H9 (cell line): ENCODE results near the gene ALPG. TPM values are rescaled to one million over a fixed set of nuclear protein-coding genes. Genes with fewer than 3 reads are reported as not detected.
"Not testable (repeated sequence)": the region's sequence is repeated elsewhere in the genome, so short reads cannot be mapped to it uniquely, and the experiment has no call there.

Experiments
- DNase-seq: peaks from one replicate; pipeline ENCODE4 v3.0.0-alpha.2; 2017
- H2AFZ ChIP-seq: one replicate; pipeline ENCODE4 v1.6.1; 2013; ENCODE audit warnings: mild to moderate bottlenecking, low read length, control low read depth, moderate library complexity
- H2AK5ac ChIP-seq: 2 replicates; pipeline ENCODE4 v1.6.1; 2013; ENCODE audit warnings: low read length, control low read depth, mixed read lengths; ENCODE audit not compliant: insufficient read length
- H2BK120ac ChIP-seq: one replicate; pipeline ENCODE4 v1.6.1; 2013; ENCODE audit warnings: low read depth, mild to moderate bottlenecking, low read length, control low read depth, inconsistent platforms; ENCODE audit not compliant: poor library complexity, severe bottlenecking
- H2BK12ac ChIP-seq: 2 replicates; pipeline ENCODE4 v1.6.1; 2013; ENCODE audit warnings: low read length, control low read depth, mixed read lengths, low read depth; ENCODE audit not compliant: insufficient read length
- H2BK15ac ChIP-seq: 2 replicates; pipeline ENCODE4 v1.6.1; 2013; ENCODE audit warnings: low read depth, low read length, control low read depth
- H2BK20ac ChIP-seq: one replicate; pipeline ENCODE4 v1.6.1; 2013; ENCODE audit warnings: low read depth, mild to moderate bottlenecking, low read length, control low read depth, inconsistent platforms; ENCODE audit not compliant: poor library complexity, severe bottlenecking
- H2BK5ac ChIP-seq: 2 replicates; pipeline ENCODE4 v1.6.1; 2013; ENCODE audit warnings: low read length, control low read depth, mixed read lengths; ENCODE audit not compliant: insufficient read length
- H3K14ac ChIP-seq: 2 replicates; pipeline ENCODE4 v1.6.1; 2013; ENCODE audit warnings: low read length, control low read depth; ENCODE audit not compliant: insufficient read depth
- H3K18ac ChIP-seq: 2 replicates; pipeline ENCODE4 v1.6.1; 2013; ENCODE audit warnings: low read depth, mild to moderate bottlenecking, mixed read lengths, low read length, control low read depth; ENCODE audit not compliant: insufficient read length
- H3K23ac ChIP-seq: 2 replicates; pipeline ENCODE4 v1.6.1; 2013; ENCODE audit warnings: low read length, control low read depth, mixed read lengths, low read depth; ENCODE audit not compliant: insufficient read length
- H3K23me2 ChIP-seq: 2 replicates; pipeline ENCODE4 v1.6.1; 2013; ENCODE audit warnings: low read depth, mild to moderate bottlenecking, mixed read lengths, low read length, control low read depth; ENCODE audit not compliant: insufficient read length, poor library complexity, severe bottlenecking
- H3K27ac ChIP-seq: 2 replicates; pipeline ENCODE4 v1.5.1; 2013; ENCODE audit warnings: low read length, control low read depth, mixed read lengths, low read depth; ENCODE audit not compliant: insufficient read length
- H3K27me3 ChIP-seq: 2 replicates; pipeline ENCODE4 v1.6.1; 2013; ENCODE audit warnings: low read length, control low read depth, inconsistent platforms; ENCODE audit not compliant: insufficient read depth
- H3K4ac ChIP-seq: 2 replicates; pipeline ENCODE4 v1.6.1; 2013; ENCODE audit warnings: low read depth, mild to moderate bottlenecking, control low read depth, inconsistent platforms, low read length, moderate library complexity
- H3K4me1 ChIP-seq: 2 replicates; pipeline ENCODE4 v1.6.1; 2013; ENCODE audit warnings: low read length, control low read depth, inconsistent platforms; ENCODE audit not compliant: insufficient read depth
- H3K4me2 ChIP-seq: 2 replicates; pipeline ENCODE4 v1.6.1; 2013; ENCODE audit warnings: low read length, control low read depth, mixed read lengths; ENCODE audit not compliant: insufficient read length, insufficient read depth
- H3K56ac ChIP-seq: 2 replicates; pipeline ENCODE4 v1.6.1; 2013; ENCODE audit warnings: low read depth, mild to moderate bottlenecking, mixed read lengths, low read length, control low read depth; ENCODE audit not compliant: insufficient read length
- H3K79me1 ChIP-seq: 2 replicates; pipeline ENCODE4 v1.6.1; 2013; ENCODE audit warnings: low read depth, mild to moderate bottlenecking, moderate library complexity, low read length, control low read depth, inconsistent platforms; ENCODE audit not compliant: insufficient read depth, poor library complexity, severe bottlenecking
- H3K79me2 ChIP-seq: 2 replicates; pipeline ENCODE4 v1.6.1; 2013; ENCODE audit warnings: low read length, control low read depth, inconsistent platforms; ENCODE audit not compliant: insufficient read depth
- H3K9ac ChIP-seq: 2 replicates; pipeline ENCODE4 v1.6.1; 2013; ENCODE audit warnings: low read length, control low read depth, mixed read lengths; ENCODE audit not compliant: insufficient read length; ENCODE audit errors: extremely low read depth
- H3K9me3 ChIP-seq: one replicate; pipeline ENCODE4 v1.6.1; 2013; ENCODE audit warnings: low read depth, low read length, inconsistent platforms; ENCODE audit not compliant: control insufficient read depth
- H3T11ph ChIP-seq: one replicate; pipeline ENCODE4 v1.6.1; 2013; ENCODE audit warnings: mild to moderate bottlenecking, low read length, control low read depth, inconsistent platforms
- H4K20me1 ChIP-seq: one replicate; pipeline ENCODE4 v1.6.1; 2013; ENCODE audit not compliant: control insufficient read depth, insufficient read length, insufficient read depth
- H4K5ac ChIP-seq: 2 replicates; pipeline ENCODE4 v1.6.1; 2013; ENCODE audit warnings: low read depth, mild to moderate bottlenecking, mixed read lengths, low read length, control low read depth; ENCODE audit not compliant: insufficient read length
- H4K8ac ChIP-seq: replicated peaks from 2 replicates; pipeline ENCODE4 v1.6.1; 2013; ENCODE audit warnings: low read length, control low read depth, mixed read lengths, low read depth; ENCODE audit not compliant: insufficient read length
- H4K91ac ChIP-seq: 2 replicates; pipeline ENCODE4 v1.6.1; 2013; ENCODE audit warnings: low read depth, mild to moderate bottlenecking, moderate library complexity, mixed read lengths, low read length, control low read depth; ENCODE audit not compliant: insufficient read length
- H3K27ac Mint-ChIP-seq, 3 experiments: 2 replicates in 2 of 3; 3 replicates in 1 of 3; pipeline ENCODE4 v1.8.0; 2020 to 2021; ENCODE audit warnings: mixed read lengths in 3 of 3, mild to moderate bottlenecking in 1 of 3, moderate library complexity in 1 of 3
- H3K27me3 Mint-ChIP-seq: 2 replicates; pipeline ENCODE4 v1.8.0; 2021; ENCODE audit warnings: low read depth, mild to moderate bottlenecking, moderate library complexity, mixed read lengths
- H3K36me3 Mint-ChIP-seq, 3 experiments: 2 replicates in 2 of 3; 3 replicates in 1 of 3; pipeline ENCODE4 v1.8.0; 2020 to 2021; ENCODE audit warnings: low read depth in 3 of 3, mixed read lengths in 3 of 3; ENCODE audit not compliant: insufficient read depth in 1 of 3
- H3K4me1 Mint-ChIP-seq, 2 experiments: 2 replicates each; pipeline ENCODE4 v1.8.0; 2020; ENCODE audit warnings: mixed read lengths in 2 of 2
- H3K4me3 Mint-ChIP-seq, 2 experiments: 2 replicates in 1 of 2; 3 replicates in 1 of 2; pipeline ENCODE4 v1.8.0; 2020 to 2021; ENCODE audit warnings: mild to moderate bottlenecking in 2 of 2, mixed read lengths in 2 of 2, moderate library complexity in 1 of 2
- H3K9me3 Mint-ChIP-seq, 2 experiments: 2 replicates in 1 of 2; 3 replicates in 1 of 2; pipeline ENCODE4 v1.8.0; 2020; ENCODE audit warnings: mild to moderate bottlenecking in 2 of 2, mixed read lengths in 2 of 2, moderate library complexity in 1 of 2
- CTCF ChIP-seq: fragments of 200-600 bp; sonication (generic); conservative IDR thresholded peaks from 3 replicates; pipeline ENCODE4 v1.8.0; 2021; ENCODE audit warnings: antibody characterized with exemption, mild to moderate bottlenecking
- WGBS: extraction: QIAGEN DNeasy Blood & Tissue Kit; methylation state at CpG from one replicate; pipeline ENCODE4 v1.1.7; 2013; ENCODE audit warnings: missing lambda C conversion rate, low lambda C conversion rate, mixed read lengths; ENCODE audit not compliant: insufficient read length; ENCODE audit errors: extremely low coverage; 5-methylcytosine and 5-hydroxymethylcytosine counted together
- total RNA-seq: library from RNA; stranded (reverse); gene quantifications from 2 replicates; pipeline ENCODE4 v1.2.1, GENCODE V29; 2021

Gene ALPG
- total RNA-seq, 1 experiment from 2014 or later = 1.3 TPM

DNA sequence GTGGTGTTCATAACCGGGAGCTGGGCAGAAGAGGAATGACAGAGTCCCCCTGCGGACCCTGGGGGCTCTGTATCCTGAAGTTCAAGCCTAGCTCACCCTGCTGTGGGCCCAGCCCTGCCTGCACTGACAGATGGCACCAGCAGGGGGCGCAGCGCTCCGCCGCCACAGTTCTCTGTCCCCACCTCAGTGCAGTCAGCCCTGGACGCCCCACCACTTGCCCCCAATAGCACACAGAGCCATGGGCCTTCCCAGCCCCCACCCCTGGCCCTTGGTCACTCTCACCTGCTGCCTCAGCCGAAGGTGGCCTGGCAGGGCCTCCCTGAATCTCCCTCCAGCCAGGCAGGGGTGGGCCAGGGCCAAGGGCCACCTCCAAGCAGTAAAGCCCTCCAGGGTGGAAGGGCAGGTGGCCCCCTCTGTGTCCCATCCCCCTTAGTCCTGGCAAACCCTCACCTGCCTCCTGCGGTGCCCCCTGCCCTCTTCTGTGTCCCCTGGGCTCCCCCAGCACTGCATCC, 39.7 kb downstream of the ALPG start:
- not testable (repeated sequence) for H2BK12ac ChIP-seq, H3K23ac ChIP-seq, H3K27ac Mint-ChIP-seq, H3K9me3 ChIP-seq, H3K9me3 Mint-ChIP-seq, H4K91ac ChIP-seq, H3K4me3 Mint-ChIP-seq, H3K79me1 ChIP-seq, H3K56ac ChIP-seq, H2BK120ac ChIP-seq, H2BK5ac ChIP-seq, H3K36me3 Mint-ChIP-seq, H3T11ph ChIP-seq, H3K4me2 ChIP-seq, H2AFZ ChIP-seq, H3K4me1 Mint-ChIP-seq, H2AK5ac ChIP-seq, H3K4ac ChIP-seq, H3K23me2 ChIP-seq, H3K18ac ChIP-seq, H4K8ac ChIP-seq, H3K14ac ChIP-seq, H3K27me3 ChIP-seq, H3K27ac ChIP-seq, H3K4me1 ChIP-seq, H4K20me1 ChIP-seq, H3K9ac ChIP-seq, H2BK20ac ChIP-seq, H3K27me3 Mint-ChIP-seq, H3K79me2 ChIP-seq, H2BK15ac ChIP-seq, H4K5ac ChIP-seq
- DNase-seq = peak; percentile 36
- TF ChIP-seq CTCF = peak; percentile 52
- WGBS = no CpG with 5 or more reads among the region's 9 CpGs
